CD14-positive monocyte (primary cell): ENCODE measurements around the gene SKP2. TPM values are rescaled to one million over a fixed set of nuclear protein-coding genes. Genes with fewer than 3 reads are reported as not detected.
A peak's percentile ranks its signal among the peaks of the same experiment; 100 is the strongest.

Experiments used
- DNase-seq, 3 donors: peaks; one replicate each; pipeline ENCODE4 v3.0.0-alpha.2; 2011 to 2022
- H2AFZ ChIP-seq: 2 replicates; pipeline ENCODE4 v1.6.0; 2012; ENCODE audit warnings: mild to moderate bottlenecking, low read depth, low read length, inconsistent platforms; ENCODE audit not compliant: insufficient read depth, poor library complexity, severe bottlenecking
- H3K27ac ChIP-seq, 2 donors: 1 replicate in 1 of 2; 2 replicates in 1 of 2; pipeline ENCODE4 v1.5.1; 2012 to 2013; ENCODE audit warnings: low read length in 2 of 2, control low read depth in 1 of 2, inconsistent platforms in 1 of 2, low read depth in 1 of 2, mild to moderate bottlenecking in 1 of 2
- H3K27me3 ChIP-seq, 2 donors: one replicate each; pipeline versions ENCODE4 v1.6.0 to v1.6.1; 2011 to 2013; ENCODE audit warnings: low read length in 2 of 2; ENCODE audit not compliant: control insufficient read depth in 2 of 2, insufficient read depth in 2 of 2
- H3K36me3 ChIP-seq, 2 donors: replicated peaks in 1 of 2; 1 replicate in 1 of 2; 2 replicates in 1 of 2; pipeline versions ENCODE4 v1.5.1 to v1.6.1; 2012 to 2013; ENCODE audit warnings: low read length in 2 of 2, control low read depth in 1 of 2, inconsistent platforms in 1 of 2, mild to moderate bottlenecking in 1 of 2; ENCODE audit not compliant: insufficient read depth in 2 of 2, control insufficient read depth in 1 of 2
- H3K4me1 ChIP-seq, 2 donors: 1 replicate in 1 of 2; 2 replicates in 1 of 2; pipeline versions ENCODE4 v1.5.1 to v1.6.1; 2012 to 2013; ENCODE audit warnings: low read length in 2 of 2, control low read depth in 1 of 2, inconsistent platforms in 1 of 2, mild to moderate bottlenecking in 1 of 2, moderate library complexity in 1 of 2; ENCODE audit not compliant: insufficient read depth in 2 of 2, control insufficient read depth in 1 of 2
- H3K4me2 ChIP-seq: replicated peaks from 2 replicates; pipeline ENCODE3; 2012; ENCODE audit warnings: low read length, moderate library complexity, mild to moderate bottlenecking; ENCODE audit not compliant: poor library complexity, severe bottlenecking; ENCODE audit errors: extremely low read depth
- H3K4me3 ChIP-seq, 3 experiments: fragments of 200-600 bp in 1 of 3; sonication (generic) in 1 of 3; replicated peaks in 1 of 3; 1 replicate in 2 of 3; 2 replicates in 1 of 3; pipeline ENCODE4 v1.5.1; 2011 to 2013; ENCODE audit warnings: low read length in 3 of 3, mild to moderate bottlenecking in 3 of 3, control low read depth in 2 of 3, low read depth in 2 of 3, inconsistent platforms in 1 of 3, moderate library complexity in 1 of 3
- H3K79me2 ChIP-seq: 2 replicates; pipeline ENCODE4 v1.6.0; 2012; ENCODE audit warnings: mild to moderate bottlenecking, control low read depth, inconsistent platforms, low read length, moderate library complexity; ENCODE audit not compliant: insufficient read depth
- H3K9ac ChIP-seq: 2 replicates; pipeline ENCODE4 v1.6.0; 2017; ENCODE audit warnings: low read length, mild to moderate bottlenecking; ENCODE audit not compliant: insufficient read depth, poor library complexity, severe bottlenecking
- H3K9me3 ChIP-seq, 2 donors: replicated peaks in 1 of 2; 1 replicate in 1 of 2; 2 replicates in 1 of 2; pipeline versions ENCODE4 v1.5.1 to v1.6.1; 2012 to 2013; ENCODE audit warnings: low read length in 2 of 2, control low read depth in 1 of 2; ENCODE audit not compliant: control insufficient read depth in 1 of 2, insufficient read depth in 1 of 2
- H4K20me1 ChIP-seq: 2 replicates; pipeline ENCODE4 v1.6.0; 2012; ENCODE audit warnings: mild to moderate bottlenecking, low read length, control low read depth, moderate library complexity; ENCODE audit not compliant: insufficient read depth
- H3K27ac Mint-ChIP-seq, 7 donors: one replicate each; pipeline ENCODE4 v1.8.0; 2020; ENCODE audit warnings: mild to moderate bottlenecking in 7 of 7, mixed read lengths in 7 of 7, moderate library complexity in 6 of 7, inconsistent platforms in 2 of 7
- H3K27me3 Mint-ChIP-seq, 3 donors: one replicate each; pipeline ENCODE4 v1.8.0; 2021 to 2022; ENCODE audit warnings: low read depth in 3 of 3, mild to moderate bottlenecking in 3 of 3, mixed read lengths in 3 of 3, moderate library complexity in 3 of 3, inconsistent platforms in 1 of 3
- H3K36me3 Mint-ChIP-seq, 2 donors: one replicate each; pipeline ENCODE4 v1.8.0; 2020; ENCODE audit warnings: mixed read lengths in 2 of 2, inconsistent platforms in 1 of 2, mild to moderate bottlenecking in 1 of 2
- H3K4me1 Mint-ChIP-seq: one replicate; pipeline ENCODE4 v1.8.0; 2020; ENCODE audit warnings: mild to moderate bottlenecking, mixed read lengths
- H3K4me3 Mint-ChIP-seq, 2 donors: one replicate each; pipeline ENCODE4 v1.8.0; 2020; ENCODE audit warnings: mild to moderate bottlenecking in 2 of 2, mixed read lengths in 2 of 2, moderate library complexity in 1 of 2
- H3K9me3 Mint-ChIP-seq, 7 donors: one replicate each; pipeline ENCODE4 v1.8.0; 2020 to 2022; ENCODE audit warnings: mixed read lengths in 7 of 7, mild to moderate bottlenecking in 6 of 7, moderate library complexity in 6 of 7, inconsistent platforms in 2 of 7
- CTCF ChIP-seq: fragments of 200-600 bp; IDR thresholded peaks from one replicate; pipeline ENCODE4 v1.8.0; 2022; ENCODE audit warnings: antibody characterized with exemption, mild to moderate bottlenecking
- WGBS: methylation state at CpG from one replicate; pipeline ENCODE4 v1.1.5; 2013; ENCODE audit warnings: missing lambda C conversion rate; ENCODE audit not compliant: insufficient coverage; 5-methylcytosine and 5-hydroxymethylcytosine counted together
- intact Hi-C, 2 donors: fragments of 100-400 bp; cut with micrococcal nuclease; formaldehyde crosslinking; loops; one replicate each; pipeline versions ENCODE4 v1.15.0 to v1.15.1; 2023
- polyA plus RNA-seq, 3 donors: library from polyadenylated mRNA; depleted of rRNA in 1 of 3; unstranded in 2 of 3; stranded (reverse) in 1 of 3; fragments of 300-500 nt in 2 of 3; fragments of >200 nt in 1 of 3; fragmentation: Illumina TruSeq in 2 of 3; gene quantifications; 1 replicate in 2 of 3; 2 replicates in 1 of 3; pipeline ENCODE4 v1.2.3, GENCODE V29; 2012 to 2021

SKP2 gene
- polyA plus RNA-seq, 3 donors, result 14.4 to 18.0 (median 15.5) TPM

- H3K27ac ChIP-seq, result no peak overlapping the region
- H3K4me1 ChIP-seq, result no peaks in the 10 kb centered on the region
- intact Hi-C loops, result no loop called here
- Mint-ChIP-seq H3K9me3 (peaks cover 0 to 3% (median 0%) of the 10 kb centered on the region in 7 donors), H3K4me1 (no peaks in the 10 kb centered on the region), H3K27ac (peak overlapping the region in 1 of 7 donors; percentile 3), H3K27me3 (no peaks in the 10 kb centered on the region), H3K4me3 (no peak overlapping the region), H3K36me3 (peaks cover 72 to 85% of the 10 kb centered on the region in 2 donors)
- no peaks in the 10 kb centered on the region for H4K20me1 ChIP-seq
- peaks cover 80 to 92% of the 10 kb centered on the region in 2 donors for H3K36me3 ChIP-seq
- H2AFZ ChIP-seq, result no peak overlapping the region
- no peak for DNase-seq
- no peaks in the 10 kb centered on the region for H3K9me3 ChIP-seq
- no peak for TF ChIP-seq CTCF
- no peaks in the 10 kb centered on the region for H3K27me3 ChIP-seq
- H3K4me2 ChIP-seq, result no peak overlapping the region
- WGBS, result 100% methylated on average over 1 of the region's 3 CpGs
- H3K4me3 ChIP-seq, result no peak overlapping the region
- no peaks in the 10 kb centered on the region for H3K79me2 ChIP-seq
- no peak overlapping the region for H3K9ac ChIP-seq
Measured at GRCh38 chr5:36178524-36178890, 26.6 kb downstream of the SKP2 start.

- H3K27ac Mint-ChIP-seq, result no peak overlapping the region
- H3K36me3 ChIP-seq, result peaks cover 68 to 86% of the 10 kb centered on the region in 2 donors
Measured at GRCh38 chr5:36179950-36180349, 28.0 kb downstream of the SKP2 start.

More at GRCh38 chr5:36179950-36180349, 28.0 kb downstream of the SKP2 start:
- no peaks in the 10 kb centered on the region for H3K4me1 Mint-ChIP-seq
- Histone ChIP-seq H3K9me3 (no peaks in the 10 kb centered on the region), H3K4me2 (no peak overlapping the region), H3K4me3 (no peak overlapping the region), H3K27ac (no peak overlapping the region), H3K9ac (no peak overlapping the region), H3K27me3 (no peaks in the 10 kb centered on the region), H3K4me1 (no peaks in the 10 kb centered on the region), H3K79me2 (no peaks in the 10 kb centered on the region), H2AFZ (no peak overlapping the region), H4K20me1 (no peaks in the 10 kb centered on the region)
- DNase-seq, result no peak
- WGBS, result 83% methylated on average over 1 of the region's 4 CpGs
- H3K27me3 Mint-ChIP-seq, result no peaks in the 10 kb centered on the region
- peaks cover 66 to 78% of the 10 kb centered on the region in 2 donors for H3K36me3 Mint-ChIP-seq
- intact Hi-C loops, result no loop called here
- TF ChIP-seq CTCF, result no peak
- H3K4me3 Mint-ChIP-seq, result no peak overlapping the region
- peaks cover 0 to 5% (median 0%) of the 10 kb centered on the region in 7 donors for H3K9me3 Mint-ChIP-seq
